ENCODE measurements around the gene LAMB4.
A peak's percentile ranks its signal among the peaks of the same experiment; 100 is the strongest.

Gene LAMB4, protein sequence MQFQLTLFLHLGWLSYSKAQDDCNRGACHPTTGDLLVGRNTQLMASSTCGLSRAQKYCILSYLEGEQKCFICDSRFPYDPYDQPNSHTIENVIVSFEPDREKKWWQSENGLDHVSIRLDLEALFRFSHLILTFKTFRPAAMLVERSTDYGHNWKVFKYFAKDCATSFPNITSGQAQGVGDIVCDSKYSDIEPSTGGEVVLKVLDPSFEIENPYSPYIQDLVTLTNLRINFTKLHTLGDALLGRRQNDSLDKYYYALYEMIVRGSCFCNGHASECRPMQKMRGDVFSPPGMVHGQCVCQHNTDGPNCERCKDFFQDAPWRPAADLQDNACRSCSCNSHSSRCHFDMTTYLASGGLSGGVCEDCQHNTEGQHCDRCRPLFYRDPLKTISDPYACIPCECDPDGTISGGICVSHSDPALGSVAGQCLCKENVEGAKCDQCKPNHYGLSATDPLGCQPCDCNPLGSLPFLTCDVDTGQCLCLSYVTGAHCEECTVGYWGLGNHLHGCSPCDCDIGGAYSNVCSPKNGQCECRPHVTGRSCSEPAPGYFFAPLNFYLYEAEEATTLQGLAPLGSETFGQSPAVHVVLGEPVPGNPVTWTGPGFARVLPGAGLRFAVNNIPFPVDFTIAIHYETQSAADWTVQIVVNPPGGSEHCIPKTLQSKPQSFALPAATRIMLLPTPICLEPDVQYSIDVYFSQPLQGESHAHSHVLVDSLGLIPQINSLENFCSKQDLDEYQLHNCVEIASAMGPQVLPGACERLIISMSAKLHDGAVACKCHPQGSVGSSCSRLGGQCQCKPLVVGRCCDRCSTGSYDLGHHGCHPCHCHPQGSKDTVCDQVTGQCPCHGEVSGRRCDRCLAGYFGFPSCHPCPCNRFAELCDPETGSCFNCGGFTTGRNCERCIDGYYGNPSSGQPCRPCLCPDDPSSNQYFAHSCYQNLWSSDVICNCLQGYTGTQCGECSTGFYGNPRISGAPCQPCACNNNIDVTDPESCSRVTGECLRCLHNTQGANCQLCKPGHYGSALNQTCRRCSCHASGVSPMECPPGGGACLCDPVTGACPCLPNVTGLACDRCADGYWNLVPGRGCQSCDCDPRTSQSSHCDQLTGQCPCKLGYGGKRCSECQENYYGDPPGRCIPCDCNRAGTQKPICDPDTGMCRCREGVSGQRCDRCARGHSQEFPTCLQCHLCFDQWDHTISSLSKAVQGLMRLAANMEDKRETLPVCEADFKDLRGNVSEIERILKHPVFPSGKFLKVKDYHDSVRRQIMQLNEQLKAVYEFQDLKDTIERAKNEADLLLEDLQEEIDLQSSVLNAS (N-terminal part only)

DNA sequence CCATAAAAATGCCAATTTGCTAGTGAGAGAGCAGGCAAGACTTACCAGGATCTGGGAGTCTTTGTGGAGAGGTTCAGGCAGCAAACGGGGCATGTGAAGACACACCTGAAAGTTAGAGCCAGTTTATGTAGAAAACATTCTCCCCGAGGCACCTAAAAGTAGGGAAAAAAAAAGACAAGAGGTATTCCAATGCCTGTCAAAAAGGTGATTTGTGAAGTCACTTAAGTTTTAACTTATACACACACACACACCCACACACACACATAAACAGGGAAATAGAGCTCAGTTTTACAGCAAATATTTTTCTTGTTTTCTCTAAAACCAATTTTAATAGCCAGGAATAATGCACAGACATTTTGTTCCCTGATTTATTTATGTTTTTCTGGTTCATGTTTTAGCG, at the start of gene LAMB4:
TSS of gene LAMB4 (minus strand) at position 101 of the 400 bp plus-strand sequence. CDS start 7,197 bp downstream, outside the sequence.
- no peak for DNase-seq

DNA sequence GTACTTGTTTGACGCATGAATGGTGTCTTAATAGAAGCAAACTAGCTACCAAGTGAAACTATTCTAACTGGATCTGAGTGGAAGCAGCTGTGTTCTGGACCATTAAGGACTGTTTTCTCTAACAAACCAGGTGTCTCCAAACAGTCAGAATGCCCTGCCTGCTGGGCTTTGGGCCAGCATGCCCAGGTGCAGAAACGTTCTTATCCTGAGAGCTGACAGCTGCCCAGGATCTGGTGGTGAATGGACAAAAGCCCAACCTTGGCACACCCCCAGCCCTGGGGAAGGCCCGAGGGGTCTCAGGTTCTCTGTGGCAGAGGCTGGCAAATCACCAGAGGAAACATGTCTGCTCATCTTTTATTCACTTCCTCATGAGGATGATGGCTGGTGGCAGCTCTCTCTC, 48.2 kb upstream of the LAMB4 start:
- peak; percentile 25 for DNase-seq

DNA sequence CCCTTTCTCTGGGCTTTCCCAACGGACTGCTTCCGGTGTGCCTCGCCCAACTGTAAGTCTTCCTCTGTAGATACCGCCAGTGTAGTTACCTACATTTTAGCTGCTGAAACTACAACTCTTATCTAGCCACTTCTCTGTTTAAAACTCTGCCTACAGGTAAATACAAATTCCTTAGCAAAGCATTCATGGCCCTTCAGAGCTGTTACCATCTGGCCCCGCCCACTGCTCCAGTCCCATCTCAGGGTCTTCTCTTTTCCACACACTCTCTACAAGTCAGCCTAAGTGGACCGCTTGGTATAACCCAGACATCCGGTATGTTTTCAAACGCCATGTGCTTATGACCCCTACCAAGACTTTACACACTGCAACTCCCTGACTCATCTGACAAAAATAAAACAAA, 41.0 kb upstream of the LAMB4 start:
- no peak for DNase-seq

DNA sequence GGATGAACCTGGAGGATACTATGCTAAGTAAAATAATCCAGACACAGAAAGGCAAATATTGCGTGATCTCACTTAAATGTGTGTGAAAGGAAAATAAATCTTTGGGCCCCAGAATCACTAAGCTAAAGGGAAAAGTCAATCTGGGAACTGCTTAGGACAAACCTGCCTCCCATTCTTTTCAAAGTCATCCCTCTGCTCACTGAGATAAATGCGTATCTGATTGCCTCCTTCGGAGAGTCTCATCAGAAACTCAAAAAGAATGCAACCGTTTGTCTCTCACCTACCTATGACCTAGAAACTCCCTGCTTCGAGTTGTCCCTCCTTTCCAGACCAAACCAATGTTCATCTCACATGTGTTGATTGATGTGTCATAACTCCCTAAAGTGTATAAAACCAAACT, 40.1 kb upstream of the LAMB4 start:
- DNase-seq, result no peak

DNA sequence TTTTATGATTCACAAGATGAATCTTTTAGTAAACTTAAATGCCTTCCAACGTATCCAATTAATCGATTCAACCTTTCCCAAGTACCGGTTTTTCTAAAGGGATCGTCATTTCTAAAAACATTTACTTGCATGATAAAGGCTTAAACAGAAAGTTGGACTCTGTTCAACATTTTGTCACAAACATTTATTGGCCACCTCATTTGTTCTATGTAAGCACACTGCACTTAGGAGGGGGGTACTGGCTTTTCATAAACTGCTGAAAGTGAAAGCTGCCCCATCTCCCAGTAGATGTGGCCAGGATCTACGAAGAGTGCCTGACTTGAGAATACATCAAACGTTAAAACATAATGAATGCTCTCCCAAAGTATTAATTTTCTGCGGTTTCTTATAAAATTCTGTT, 37.3 kb upstream of the LAMB4 start:
- no peak for DNase-seq

DNA sequence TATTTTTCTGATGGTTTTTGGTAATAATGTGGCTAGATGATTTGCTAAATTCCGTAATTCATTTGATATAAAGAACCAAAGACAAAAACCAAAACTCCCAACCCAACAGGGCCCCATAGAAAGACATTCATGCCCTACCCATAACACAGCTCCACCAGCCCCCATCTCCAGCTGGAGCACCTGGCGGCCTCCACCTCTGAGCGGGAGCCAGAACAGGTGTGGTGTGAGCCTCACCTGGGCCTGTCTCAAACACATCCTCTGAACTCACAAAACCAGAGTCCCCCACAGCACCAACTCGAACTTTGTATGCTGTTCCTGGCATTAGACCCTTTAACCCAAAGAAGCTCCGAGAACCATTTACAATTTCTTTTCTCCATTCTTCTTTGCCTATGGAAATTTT, 36.5 kb upstream of the LAMB4 start:
- DNase-seq, result no peak

DNA sequence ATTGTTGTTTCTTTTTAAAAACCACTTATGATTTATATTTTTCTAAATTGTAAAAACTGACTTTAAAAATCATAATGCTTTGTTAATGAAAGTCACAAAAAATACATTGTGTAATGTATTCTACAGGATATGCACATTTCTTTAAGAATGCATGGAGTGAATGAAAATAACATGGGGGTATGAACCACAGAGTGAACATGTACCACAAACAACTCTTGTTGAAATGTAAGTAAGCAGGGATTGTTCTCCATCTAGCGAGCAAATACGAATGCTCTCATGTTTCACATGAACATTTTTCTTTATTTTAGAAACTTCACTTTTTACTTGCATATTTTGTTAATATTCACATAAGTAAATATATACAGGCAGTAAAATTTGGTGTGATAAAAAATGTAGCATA, 35.6 kb upstream of the LAMB4 start:
- DNase-seq, result no peak

DNA sequence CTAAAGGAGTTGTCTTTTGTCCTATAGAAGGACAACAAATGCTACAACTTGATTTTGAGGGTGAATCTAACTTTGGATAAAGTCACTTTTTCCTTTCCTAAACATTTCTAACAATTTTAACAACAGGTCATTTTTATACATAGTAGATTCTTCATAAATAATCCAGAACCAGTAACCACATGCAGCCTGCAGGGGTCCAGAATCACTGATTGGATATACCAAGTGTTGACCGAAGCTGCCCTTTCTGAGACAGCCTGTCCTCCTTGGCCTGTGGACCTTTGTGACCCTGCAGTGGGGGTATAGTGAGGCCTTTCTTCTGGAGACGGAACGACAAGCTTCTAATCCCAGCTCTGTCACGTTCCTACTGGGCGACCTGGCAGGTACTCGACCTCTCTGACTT, 34.8 kb upstream of the LAMB4 start:
- DNase-seq, result no peak

DNA sequence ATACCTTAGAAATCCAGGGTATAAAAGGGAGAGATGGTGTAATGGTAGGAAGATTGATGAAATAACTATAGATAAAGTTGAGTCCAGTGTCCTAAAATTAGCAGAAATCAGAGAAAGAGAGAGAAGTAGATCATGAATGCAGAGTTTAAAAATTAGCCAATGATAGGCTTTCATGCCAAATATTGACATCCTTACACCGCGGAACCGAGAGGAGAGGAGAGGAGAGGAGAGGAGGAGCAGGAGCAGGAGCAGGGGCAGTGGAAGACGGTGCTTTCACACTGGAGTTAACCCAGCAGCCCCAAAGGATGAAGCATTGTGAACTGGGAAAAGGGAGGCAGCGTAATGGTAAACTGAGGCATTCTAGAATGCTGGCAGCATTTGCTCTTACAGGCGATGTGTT, 34.2 kb upstream of the LAMB4 start:
- DNase-seq, result no peak

DNA sequence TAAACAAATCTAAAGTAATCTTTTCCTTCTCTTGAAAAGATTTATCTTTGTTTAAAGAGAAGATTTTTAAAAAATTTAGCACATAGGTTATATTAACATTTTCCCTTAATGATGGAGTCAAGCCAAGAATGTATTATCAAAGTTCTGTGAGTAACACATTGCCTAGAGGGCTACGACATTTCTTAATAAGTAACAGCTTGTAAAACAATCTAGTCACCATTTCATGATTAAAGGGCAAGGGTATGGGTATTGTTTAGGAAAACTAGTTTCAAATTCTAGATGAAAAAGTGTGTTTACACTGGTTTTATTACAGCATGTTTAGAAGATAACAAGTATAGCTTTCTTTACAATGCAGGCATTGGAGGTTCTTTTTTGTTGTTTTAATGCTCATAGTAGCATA, 28.6 kb upstream of the LAMB4 start:
- no peak for DNase-seq

DNA sequence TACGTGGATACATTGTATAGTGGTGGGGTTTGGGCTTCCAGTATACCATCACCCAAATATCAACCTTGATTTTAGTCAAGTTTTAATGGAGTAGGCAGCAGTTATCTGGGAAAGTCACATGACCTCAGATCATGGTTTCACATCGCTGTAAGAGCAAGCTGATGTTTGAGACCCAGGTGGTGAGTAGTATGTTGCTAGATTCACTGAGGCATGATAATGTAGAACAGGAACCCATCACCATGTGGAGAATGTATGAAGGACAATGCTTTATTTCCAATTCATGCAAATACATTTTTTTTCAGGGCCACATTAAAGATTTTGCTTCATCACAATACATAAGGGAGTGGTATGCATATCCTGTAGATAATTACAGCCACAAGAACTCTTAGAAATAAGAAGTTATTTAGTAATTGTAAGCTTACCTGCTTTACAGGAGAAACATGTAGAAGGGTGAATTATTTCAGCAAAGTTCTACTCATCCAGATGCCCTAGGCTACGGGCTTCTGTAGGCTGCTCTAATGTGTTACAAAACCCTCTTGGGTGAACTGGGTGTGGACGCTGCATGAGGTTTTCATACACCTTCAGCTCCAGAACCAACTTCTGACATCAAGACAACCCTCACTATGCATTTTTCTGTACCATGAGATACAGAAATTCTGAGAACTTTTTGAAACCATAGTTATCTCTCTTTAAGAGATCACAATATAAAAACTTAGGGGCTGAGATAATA, 27.6 kb upstream of the LAMB4 start:
- no peak for DNase-seq

DNA sequence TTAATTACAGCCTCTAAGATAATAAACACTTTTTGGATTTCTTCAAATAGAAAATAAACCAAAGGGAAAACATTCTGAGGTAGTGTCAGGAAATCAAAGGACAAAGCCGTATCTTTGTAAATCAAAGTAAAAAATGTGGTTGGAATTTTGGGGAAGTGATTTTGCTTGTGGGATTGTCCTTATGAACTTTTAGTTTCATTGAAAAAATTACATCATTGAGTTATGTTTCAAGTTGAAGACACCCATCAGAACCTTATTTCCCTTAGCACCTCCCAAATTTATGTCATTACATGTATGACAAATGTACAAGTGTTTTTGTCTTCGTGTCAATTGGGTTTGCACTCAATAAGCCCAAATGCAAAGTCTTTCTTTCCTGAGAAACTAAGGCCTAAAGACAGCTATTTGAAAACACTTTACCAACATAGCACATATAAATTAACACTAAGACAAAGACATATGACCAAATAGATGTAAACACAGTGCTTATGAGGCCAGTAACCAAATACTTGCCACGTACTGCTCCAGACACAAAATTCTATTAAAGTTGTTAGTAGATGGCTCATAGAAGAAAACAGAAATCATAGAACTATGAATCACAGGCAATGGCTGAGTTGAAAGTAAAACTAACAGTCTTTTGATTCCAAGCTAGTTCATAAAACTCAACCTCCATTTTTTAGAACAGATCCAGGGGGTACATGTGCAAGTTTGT, 26.9 kb upstream of the LAMB4 start:
- no peak for DNase-seq

DNA sequence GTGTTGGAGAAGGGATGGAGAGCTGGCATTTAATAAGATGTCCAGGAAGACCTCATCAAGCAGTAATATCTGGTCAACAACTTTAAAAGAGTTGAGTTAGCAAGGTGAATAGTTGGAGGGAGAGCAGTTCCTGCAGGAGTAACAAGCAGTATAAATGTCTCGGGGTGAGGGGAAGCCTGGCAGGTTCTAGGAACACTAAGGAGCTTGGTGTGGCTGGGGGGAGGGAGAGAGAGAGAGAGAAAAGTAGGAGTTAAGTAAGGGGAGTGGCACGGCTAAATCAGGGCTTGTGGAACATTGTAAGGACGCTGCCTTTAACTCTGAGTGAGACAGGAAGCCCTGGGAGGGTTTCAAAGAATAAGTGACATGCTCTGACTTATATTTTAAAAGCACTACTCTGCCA, 22.0 kb upstream of the LAMB4 start:
- no peak for DNase-seq

DNA sequence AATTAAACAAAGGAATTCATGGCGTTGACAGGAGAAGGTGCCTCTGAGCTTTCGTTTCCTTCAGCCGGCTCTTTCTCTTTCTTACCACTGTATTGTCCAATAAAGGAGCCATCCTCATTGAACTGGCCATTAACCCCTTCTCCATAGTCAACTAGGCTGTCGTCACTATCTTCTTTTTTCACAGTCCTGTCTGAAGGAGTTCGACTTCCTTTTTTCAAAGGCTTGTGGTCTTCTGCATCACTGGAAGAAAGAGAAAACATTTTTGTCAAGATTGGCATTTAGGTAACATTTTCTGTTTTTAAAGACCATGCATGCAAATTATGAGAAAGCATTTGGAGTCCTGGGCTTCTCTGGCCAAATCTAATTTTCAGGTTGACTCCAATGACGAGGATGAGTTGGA, 19.7 kb upstream of the LAMB4 start:
- DNase-seq, result no peak

DNA sequence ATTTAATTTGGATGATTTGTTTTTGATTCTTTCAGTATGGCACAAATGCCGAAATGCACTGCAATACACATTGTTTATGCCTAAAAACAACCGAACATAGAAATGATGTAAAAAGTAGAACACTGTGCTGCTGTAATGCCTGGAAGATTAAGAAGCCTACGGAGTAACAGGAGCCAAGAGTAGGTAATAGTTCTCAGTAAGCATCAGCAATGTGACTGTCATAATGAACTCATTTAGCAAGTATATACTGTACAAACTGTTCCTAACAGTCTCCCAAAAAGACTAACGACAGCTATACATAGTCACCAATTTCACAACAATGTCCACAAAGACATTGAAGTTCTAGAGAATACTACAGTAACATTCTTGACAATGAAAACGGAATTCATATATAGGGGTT, 19.0 kb upstream of the LAMB4 start:
- DNase-seq, result no peak

DNA sequence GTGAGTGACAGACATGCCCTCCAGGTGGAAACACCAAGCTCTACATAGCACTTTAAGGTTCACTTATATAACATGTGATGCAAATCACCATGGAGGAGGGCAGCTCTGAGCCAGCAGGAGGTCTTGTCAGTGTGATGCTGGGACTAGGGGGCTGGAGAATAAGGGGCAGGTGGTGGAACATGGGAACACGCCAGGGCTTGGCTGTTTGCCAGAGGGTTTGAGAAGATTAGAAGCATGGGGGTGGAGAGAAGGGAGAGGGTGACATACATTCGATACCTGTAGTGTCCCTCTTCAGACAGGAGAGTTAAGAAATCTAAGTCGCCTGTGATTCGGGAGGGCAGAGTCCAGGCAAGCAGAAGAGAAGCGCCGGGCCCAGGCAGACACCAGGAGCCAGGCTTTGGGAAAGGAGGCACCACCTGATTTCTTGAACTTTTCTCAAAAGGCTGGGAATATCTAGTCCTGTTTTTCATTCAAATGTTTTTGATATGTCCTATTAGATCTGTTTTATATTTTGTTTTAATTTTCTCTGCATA, 16.9 kb upstream of the LAMB4 start:
- DNase-seq, result no peak

DNA sequence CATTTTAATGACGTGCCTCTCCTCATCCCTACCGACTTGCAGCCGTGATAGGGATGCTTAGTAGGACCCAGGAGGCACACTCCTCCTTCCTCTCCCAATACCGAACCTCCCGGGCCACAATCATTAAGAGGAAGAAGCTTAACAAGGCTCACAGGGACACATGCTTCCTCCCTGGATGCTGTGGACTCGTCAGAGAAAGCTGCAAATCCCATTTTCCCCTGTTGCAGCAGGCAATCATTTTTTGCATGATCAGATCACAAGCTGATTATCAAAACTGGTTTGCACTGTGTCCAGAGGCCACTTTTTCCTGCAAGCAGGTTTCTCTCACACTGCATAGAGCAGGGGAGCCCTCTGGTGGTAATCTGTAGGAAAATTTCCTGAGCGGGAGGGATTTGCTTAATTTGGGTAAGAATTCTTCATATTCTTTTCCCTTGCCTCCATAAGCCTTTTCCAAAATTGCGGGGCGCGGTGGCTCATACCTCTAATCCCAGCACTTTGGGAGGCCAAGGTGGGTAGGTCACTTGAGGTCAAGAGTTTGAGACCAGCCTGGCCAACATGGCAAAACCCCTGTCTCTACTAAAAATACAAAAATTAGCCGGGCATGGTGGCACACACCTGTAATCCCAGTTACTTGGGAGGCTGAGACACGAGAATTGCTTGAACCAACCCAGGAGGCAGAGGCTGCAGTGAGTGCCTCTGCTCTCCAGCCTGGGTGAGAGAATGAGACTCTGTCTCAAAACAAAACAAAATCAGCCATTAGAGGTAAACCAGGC, 16.1 kb upstream of the LAMB4 start:
- peak; percentile 85 for DNase-seq

DNA sequence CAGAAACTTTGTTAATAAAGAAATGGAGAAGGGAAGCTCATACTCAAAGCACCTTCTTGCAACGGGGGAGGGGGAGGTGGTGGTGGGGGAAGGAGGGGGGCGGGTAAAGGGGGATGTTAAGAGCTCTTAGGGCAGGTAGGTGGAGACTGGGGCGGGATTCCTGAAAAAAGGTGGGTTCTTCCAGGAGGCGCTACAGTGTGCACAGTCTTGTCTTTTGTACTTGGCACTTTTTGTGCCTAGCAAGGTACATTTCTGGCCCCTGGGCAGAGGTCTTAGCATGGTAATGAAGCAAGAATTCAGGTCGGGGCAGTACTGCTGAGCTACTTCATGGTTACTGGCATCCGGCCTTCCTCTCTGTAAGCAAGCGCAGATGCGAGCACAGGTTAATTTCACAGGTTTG, 15.2 kb upstream of the LAMB4 start:
- DNase-seq, result no peak

DNA sequence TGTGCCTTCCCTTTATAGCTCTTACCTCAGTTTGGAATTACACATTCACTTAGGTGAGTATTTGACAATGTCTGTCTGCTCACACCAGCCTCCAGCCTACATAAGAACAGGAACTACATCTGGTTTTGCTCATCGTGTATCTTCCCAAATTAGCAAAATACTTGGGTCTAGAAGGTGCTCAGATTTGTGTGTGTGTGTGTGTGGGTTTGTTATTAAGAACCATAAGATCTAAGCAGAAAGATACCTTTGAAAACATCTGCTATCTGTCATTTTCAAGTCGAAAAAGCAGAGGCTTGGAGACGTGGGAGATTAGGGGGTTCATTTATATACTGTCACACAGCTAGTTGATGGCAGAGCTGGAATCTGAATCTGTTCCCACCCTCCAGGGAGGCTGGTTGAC, 14.8 kb upstream of the LAMB4 start:
- no peak for DNase-seq

DNA sequence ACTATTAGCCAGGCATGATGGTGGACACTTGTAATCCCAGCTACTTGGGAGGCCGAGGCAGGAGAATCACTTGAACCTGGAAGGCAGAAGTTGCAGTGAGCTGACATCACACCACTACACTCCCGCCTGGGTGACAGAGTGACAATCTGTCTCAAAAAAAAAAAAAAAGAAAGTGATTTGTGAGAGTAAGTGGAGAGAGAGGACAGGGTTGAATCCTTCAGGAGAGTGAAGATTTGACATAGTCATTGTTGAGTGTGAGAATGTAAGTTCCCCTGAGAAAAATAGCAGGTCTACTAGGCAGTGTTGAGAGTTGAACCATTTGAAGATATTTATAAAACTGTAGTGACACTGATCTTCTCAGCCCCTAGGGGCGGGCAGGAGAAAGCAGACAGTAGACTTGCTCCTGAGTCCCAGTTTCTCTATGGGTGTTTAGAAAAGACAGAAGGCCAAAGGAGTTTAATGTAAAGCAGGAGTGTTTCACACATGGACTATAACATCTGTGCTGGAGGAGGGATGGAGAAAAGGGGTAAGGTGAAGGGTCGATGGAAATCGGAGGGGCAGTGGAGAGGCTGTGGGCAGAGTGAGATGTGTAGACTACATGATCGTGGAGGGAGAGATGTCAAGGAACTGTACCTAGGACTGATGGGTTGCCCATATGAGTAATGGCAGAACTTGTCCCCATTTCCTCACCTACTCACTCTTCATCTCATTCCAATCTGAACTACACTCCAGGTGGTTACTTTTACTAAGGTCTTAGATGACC, 13.7 kb upstream of the LAMB4 start:
- no peak for DNase-seq

Measured in right hindlimb (tissue), 1 donor.